ENCODE data around the gene SKOR1. TPM values are rescaled to one million over a fixed set of nuclear protein-coding genes. Genes with fewer than 3 reads are reported as not detected.

The SKOR1 gene
- total RNA-seq, 1 experiment from 2014 or later = 0.06 TPM

- no peak for DNase-seq (ENCODE audit: low read depth)
Observed at GRCh38 chr15:67794832-67795574, 30.3 kb upstream of the SKOR1 start.

GRCh38 chr15:67796196-67797127 is 28.8 kb upstream of the SKOR1 start:
- no peak for DNase-seq (ENCODE audit: low read depth)

- no peak for DNase-seq (ENCODE audit: low read depth)
Observed at GRCh38 chr15:67799801-67800205, 25.5 kb upstream of the SKOR1 start.

GRCh38 chr15:67801142-67801541 is 24.2 kb upstream of the SKOR1 start:
- DNase-seq (ENCODE audit: low read depth) = no peak

GRCh38 chr15:67801926-67802914 is 23.1 kb upstream of the SKOR1 start:
- no peak for DNase-seq (ENCODE audit: low read depth)

- DNase-seq (ENCODE audit: low read depth) = no peak
Observed at GRCh38 chr15:67803299-67803698, 22.0 kb upstream of the SKOR1 start.

GRCh38 chr15:67803996-67804843 is 21.1 kb upstream of the SKOR1 start:
- no peak for DNase-seq (ENCODE audit: low read depth)

- DNase-seq (ENCODE audit: low read depth) = no peak
Observed at GRCh38 chr15:67805008-67805665, 20.2 kb upstream of the SKOR1 start.

GRCh38 chr15:67805666-67806516 is 19.4 kb upstream of the SKOR1 start:
- DNase-seq (ENCODE audit: low read depth) = no peak

- no peak for DNase-seq (ENCODE audit: low read depth)
Observed at GRCh38 chr15:67806536-67806935, 18.8 kb upstream of the SKOR1 start.

- no peak for DNase-seq (ENCODE audit: low read depth)
Observed at GRCh38 chr15:67807141-67807540, 18.2 kb upstream of the SKOR1 start.

- no peak for DNase-seq (ENCODE audit: low read depth)
Observed at GRCh38 chr15:67807836-67808235, 17.5 kb upstream of the SKOR1 start.

GRCh38 chr15:67808821-67809220 is 16.5 kb upstream of the SKOR1 start:
- no peak for DNase-seq (ENCODE audit: low read depth)

GRCh38 chr15:67809441-67809840 is 15.9 kb upstream of the SKOR1 start:
- no peak for DNase-seq (ENCODE audit: low read depth)

GRCh38 chr15:67809866-67810265 is 15.4 kb upstream of the SKOR1 start:
- no peak for DNase-seq (ENCODE audit: low read depth)

- DNase-seq (ENCODE audit: low read depth) = no peak
Observed at GRCh38 chr15:67812241-67812644, 13.1 kb upstream of the SKOR1 start.

- no peak for DNase-seq (ENCODE audit: low read depth)
Observed at GRCh38 chr15:67813104-67813634, 12.1 kb upstream of the SKOR1 start.

- no peak for DNase-seq (ENCODE audit: low read depth)
Observed at GRCh38 chr15:67815036-67815592, 10.2 kb upstream of the SKOR1 start.
